NB4 (cell line): ENCODE data around the gene DEGS1.
A peak's percentile ranks its signal among the peaks of the same experiment; 100 is the strongest.

Experiments
- DNase-seq: peaks from one replicate; pipeline ENCODE4 v3.0.0; 2010; ENCODE audit warnings: low read depth
- H3K4me3 ChIP-seq: one replicate; pipeline ENCODE4 v1.5.1; 2011; ENCODE audit warnings: mild to moderate bottlenecking, low read depth, low read length, moderate library complexity
- CTCF ChIP-seq: IDR thresholded peaks from one replicate; pipeline ENCODE4 v1.5.1; 2012; ENCODE audit warnings: low read depth, low read length
- MAX ChIP-seq: IDR thresholded peaks from 2 replicates; pipeline ENCODE4 v1.6.1; 2011; ENCODE audit warnings: low read depth, low read length
- MYC ChIP-seq: IDR thresholded peaks from 2 replicates; pipeline ENCODE4 v1.6.1; 2011; ENCODE audit warnings: low read depth, low read length
- POLR2A ChIP-seq: IDR thresholded peaks from 2 replicates; pipeline ENCODE4 v1.6.1; 2011; ENCODE audit warnings: mild to moderate bottlenecking; ENCODE audit not compliant: insufficient read length; ENCODE audit errors: extremely low read depth

DEGS1 gene

GRCh38 chr1:224180783-224181452, 2.1 kb upstream of the DEGS1 start:
- no peak for TF ChIP-seq MAX
- TF ChIP-seq MYC: no peak
- TF ChIP-seq POLR2A: no peak
- no peak for TF ChIP-seq CTCF
- no peak for DNase-seq
- no peak overlapping the region for H3K4me3 ChIP-seq

- TF ChIP-seq MAX: no peak
- no peak for TF ChIP-seq POLR2A
- no peak for TF ChIP-seq CTCF
- no peak for TF ChIP-seq MYC
- H3K4me3 ChIP-seq: no peak overlapping the region
- DNase-seq: no peak
Measured at GRCh38 chr1:224181453-224181810, 1.6 kb upstream of the DEGS1 start.

DNA sequence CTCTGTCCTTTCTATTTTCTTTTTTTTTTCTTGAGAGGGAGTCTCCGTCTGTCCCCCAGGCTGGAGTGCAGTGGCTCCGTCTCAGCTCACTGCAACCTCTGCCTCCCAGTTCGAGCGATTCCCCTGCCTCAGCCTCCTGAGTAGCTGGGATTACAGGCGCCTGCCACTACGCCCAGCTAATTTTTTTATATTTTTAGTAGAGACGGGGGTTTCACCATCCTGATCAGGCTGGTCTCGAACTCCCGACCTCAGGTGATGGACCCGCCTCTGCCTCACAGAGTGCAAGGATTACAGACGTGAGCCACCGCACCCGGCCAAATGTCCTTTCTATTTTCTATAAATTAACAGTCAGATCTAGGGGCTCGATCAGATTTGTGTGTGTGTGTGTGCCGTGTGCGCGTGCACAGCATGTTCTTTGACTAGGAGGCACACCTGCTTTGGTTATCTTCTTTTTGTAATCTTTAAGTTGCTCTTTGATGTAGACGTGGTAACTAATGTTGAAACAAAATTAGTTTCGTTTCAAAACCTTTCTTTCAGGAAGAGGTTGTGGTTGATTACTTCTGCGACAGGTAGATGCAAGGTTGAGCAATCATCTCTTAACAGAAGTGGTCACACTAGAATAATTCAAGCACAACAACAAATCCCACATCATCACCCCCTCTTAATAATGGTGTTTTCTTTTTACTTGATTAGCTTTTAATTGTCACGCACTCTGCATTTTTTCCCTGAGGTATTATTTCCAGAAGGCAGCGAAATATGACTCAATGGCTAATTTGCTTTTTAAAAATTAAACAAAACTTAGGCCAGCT, 779 bp upstream of the DEGS1 start:
- TF ChIP-seq POLR2A (no peak), MAX (no peak), CTCF (no peak), MYC (no peak)
- DNase-seq: no peak
- H3K4me3 ChIP-seq: peak overlapping the region; percentile 72

GRCh38 chr1:224183591-224184312, 712 bp downstream of the DEGS1 start:
- no peak for TF ChIP-seq CTCF
- TF ChIP-seq MAX: peak; percentile 45; the same call in 1 of the 2 replicates
- DNase-seq: peak; percentile 82
- H3K4me3 ChIP-seq: peak overlapping the region; percentile 85

GRCh38 chr1:224185208-224185607, 2.2 kb downstream of the DEGS1 start:
- TF ChIP-seq MYC (no peak), MAX (no peak), CTCF (no peak), POLR2A (no peak)
- DNase-seq: no peak
- peak overlapping the region; percentile 85 for H3K4me3 ChIP-seq
